Liver (tissue), 9 donors: Measurements from ENCODE around the gene GHRHR. TPM values are rescaled to one million over a fixed set of nuclear protein-coding genes. Genes with fewer than 3 reads are reported as not detected.

Experiments used
- DNase-seq: peaks from one replicate; pipeline ENCODE4 v3.0.0-alpha.2; 2017; ENCODE audit warnings: low spot score
- H3K27ac ChIP-seq, 2 donors: one replicate each; pipeline ENCODE4 v1.7.0; 2013; ENCODE audit warnings: inconsistent platforms in 2 of 2, low read length in 2 of 2, control low read depth in 1 of 2, low read depth in 1 of 2, mild to moderate bottlenecking in 1 of 2
- H3K27me3 ChIP-seq, 4 donors: one replicate each; pipeline versions ENCODE4 v1.6.1 to v1.7.0; 2013; ENCODE audit warnings: low read length in 3 of 4, inconsistent platforms in 1 of 4, mild to moderate bottlenecking in 1 of 4, moderate library complexity in 1 of 4; ENCODE audit not compliant: control insufficient read depth in 4 of 4, insufficient read depth in 4 of 4
- H3K36me3 ChIP-seq, 4 donors: one replicate each; pipeline versions ENCODE4 v1.6.1 to v1.7.0; 2013; ENCODE audit warnings: low read length in 3 of 4, mild to moderate bottlenecking in 3 of 4, low read depth in 1 of 4, moderate library complexity in 1 of 4; ENCODE audit not compliant: control insufficient read depth in 4 of 4, insufficient read depth in 3 of 4
- H3K4me1 ChIP-seq, 4 donors: one replicate each; pipeline versions ENCODE4 v1.6.1 to v1.7.0; 2013; ENCODE audit warnings: low read length in 3 of 4, mild to moderate bottlenecking in 3 of 4, moderate library complexity in 1 of 4; ENCODE audit not compliant: control insufficient read depth in 4 of 4, insufficient read depth in 4 of 4
- H3K4me3 ChIP-seq, 3 donors: one replicate each; pipeline versions ENCODE4 v1.6.1 to v1.7.0; 2013; ENCODE audit warnings: low read length in 3 of 3, control low read depth in 1 of 3, low read depth in 1 of 3, mild to moderate bottlenecking in 1 of 3
- H3K9ac ChIP-seq, 2 donors: one replicate each; pipeline ENCODE4 v1.7.0; 2013; ENCODE audit warnings: low read length in 2 of 2, mild to moderate bottlenecking in 2 of 2, moderate library complexity in 2 of 2, control low read depth in 1 of 2, low read depth in 1 of 2
- H3K9me3 ChIP-seq, 4 donors: one replicate each; pipeline versions ENCODE4 v1.6.1 to v1.7.0; 2013; ENCODE audit warnings: low read length in 3 of 4; ENCODE audit not compliant: control insufficient read depth in 4 of 4
- CTCF ChIP-seq: fragments of 150-350 bp; IDR thresholded peaks from 2 replicates; pipeline ENCODE4 v1.5.1; 2017; ENCODE audit warnings: improper control_type of control experiment, low read depth, low read length; ENCODE audit not compliant: missing input control
- EGR1 ChIP-seq, 2 donors: IDR thresholded peaks; 2 replicates each; pipeline ENCODE4 v1.6.1; 2016 to 2018; ENCODE audit warnings: antibody characterized with exemption in 2 of 2, low read depth in 2 of 2
- FOXA1 ChIP-seq: IDR thresholded peaks from 2 replicates; pipeline ENCODE4 v1.6.1; 2016; ENCODE audit warnings: antibody characterized with exemption
- FOXA2 ChIP-seq: IDR thresholded peaks from 2 replicates; pipeline ENCODE4 v1.6.1; 2016; ENCODE audit warnings: antibody characterized with exemption
- GABPA ChIP-seq, 2 donors: IDR thresholded peaks in 1 of 2; conservative IDR thresholded peaks in 1 of 2; 2 replicates each; pipeline ENCODE4 v1.6.1; 2016; ENCODE audit warnings: antibody characterized with exemption in 2 of 2, mild to moderate bottlenecking in 1 of 2, moderate library complexity in 1 of 2
- HNF4A ChIP-seq, 2 donors: conservative IDR thresholded peaks; 2 replicates each; pipeline ENCODE4 v1.6.1; 2016; ENCODE audit warnings: antibody characterized with exemption in 2 of 2, mild to moderate bottlenecking in 2 of 2
- JUND ChIP-seq, 2 donors: IDR thresholded peaks; 2 replicates each; pipeline ENCODE4 v1.6.1; 2016; ENCODE audit warnings: antibody characterized with exemption in 2 of 2
- MAX ChIP-seq: IDR thresholded peaks from 2 replicates; pipeline ENCODE4 v1.6.1; 2016; ENCODE audit warnings: antibody characterized with exemption
- NR2F2 ChIP-seq: IDR thresholded peaks from 2 replicates; pipeline ENCODE4 v1.6.1; 2016; ENCODE audit warnings: antibody characterized with exemption
- RAD21 ChIP-seq, 2 donors: IDR thresholded peaks; 2 replicates each; pipeline ENCODE4 v1.6.1; 2016; ENCODE audit warnings: antibody characterized with exemption in 2 of 2, mild to moderate bottlenecking in 2 of 2
- REST ChIP-seq: IDR thresholded peaks from 2 replicates; pipeline ENCODE4 v1.6.1; 2016; ENCODE audit warnings: antibody characterized with exemption, mild to moderate bottlenecking
- RXRA ChIP-seq, 2 donors: IDR thresholded peaks; 2 replicates each; pipeline ENCODE4 v1.6.1; 2017 to 2018; ENCODE audit warnings: antibody characterized with exemption in 2 of 2, mild to moderate bottlenecking in 1 of 2
- SP1 ChIP-seq: IDR thresholded peaks from 2 replicates; pipeline ENCODE4 v1.6.1; 2018; ENCODE audit warnings: antibody characterized with exemption, mild to moderate bottlenecking
- YY1 ChIP-seq: IDR thresholded peaks from 2 replicates; pipeline ENCODE4 v1.6.1; 2016; ENCODE audit warnings: antibody characterized with exemption, mild to moderate bottlenecking
- ZBTB33 ChIP-seq: IDR thresholded peaks from 2 replicates; pipeline ENCODE4 v1.6.1; 2016; ENCODE audit warnings: antibody characterized with exemption
- WGBS: extraction: QIAGEN DNeasy Blood & Tissue Kit; methylation state at CpG from one replicate; pipeline ENCODE4 v1.1.7; 2013; 5-methylcytosine and 5-hydroxymethylcytosine counted together
- polyA plus RNA-seq, 2 donors: library from polyadenylated mRNA; stranded (reverse) in 1 of 2; unstranded in 1 of 2; fragments of 200-250 nt in 1 of 2; fragments of >200 nt in 1 of 2; fragmentation: Nextera tagmentation in 1 of 2; extraction: Ambion mirVana in 1 of 2; gene quantifications; one replicate each; pipeline versions ENCODE4 v1.2.1 to v1.2.3, GENCODE V29; 2013 to 2015
- total RNA-seq, 2 donors: library from RNA; depleted of rRNA; stranded (reverse); fragments of >200 nt; gene quantifications; one replicate each; pipeline ENCODE4 v1.2.3, GENCODE V29; 2014
- donor health status: healthy.
- donor health status: healthy.
- donor health status: healthy.
- donor health status: healthy.
- donor health status: healthy.

GHRHR gene
- total and polyA plus RNA-seq, 4 donors: 0.46 to 0.50 TPM; not detected in 2

GRCh38 chr7:30986738-30987137 lies 23.0 kb downstream of the GHRHR start:
- H3K9ac ChIP-seq: no peak overlapping the region
- H3K27ac ChIP-seq: no peak overlapping the region
- TF ChIP-seq YY1 (no peak), MAX (no peak), RXRA (IDR thresholded peaks at IDR 0.05) (no peak)
- WGBS: 46% methylated on average over 16 of the region's 16 CpGs
- H3K27me3 ChIP-seq: no peaks in the 10 kb centered on the region
- no peaks in the 10 kb centered on the region for H3K36me3 ChIP-seq
- no peak overlapping the region for H3K4me3 ChIP-seq
- H3K4me1 ChIP-seq: peaks cover 0 to 2% (median under 1%) of the 10 kb centered on the region in 4 donors
- no peaks in the 10 kb centered on the region for H3K9me3 ChIP-seq
- no peak for DNase-seq

GRCh38 chr7:30987178-30987577 lies 23.4 kb downstream of the GHRHR start:
- Histone ChIP-seq H3K9me3 (no peaks in the 10 kb centered on the region), H3K27me3 (no peaks in the 10 kb centered on the region)

More at GRCh38 chr7:30987178-30987577, 23.4 kb downstream of the GHRHR start:
- DNase-seq: no peak
- Histone ChIP-seq H3K9ac (no peak overlapping the region), H3K4me1 (peaks cover 0 to 2% (median under 1%) of the 10 kb centered on the region in 4 donors), H3K27ac (no peak overlapping the region), H3K36me3 (no peaks in the 10 kb centered on the region), H3K4me3 (no peak overlapping the region)
- TF ChIP-seq YY1 (no peak), NR2F2 (no peak), ZBTB33 (no peak), GABPA (IDR thresholded peaks at IDR 0.05 in 1 of 2, conservative IDR thresholded peaks at IDR 0.05 in 1 of 2) (no peak), FOXA2 (no peak), REST (no peak), EGR1 (IDR thresholded peaks at IDR 0.05; ENCODE audit: low read depth in 2 of 2) (no peak), RAD21 (IDR thresholded peaks at IDR 0.05) (no peak), CTCF (no peak), JUND (IDR thresholded peaks at IDR 0.05) (no peak), HNF4A (conservative IDR thresholded peaks at IDR 0.05) (no peak), SP1 (no peak), FOXA1 (no peak)
- WGBS: 75% methylated on average over 7 of the region's 7 CpGs
